Measurements from ENCODE around the gene VPS45.

The VPS45 gene

GRCh38 chr1:150073516-150073915 lies 5.9 kb downstream of the VPS45 start:
- no peak for DNase-seq

DNA sequence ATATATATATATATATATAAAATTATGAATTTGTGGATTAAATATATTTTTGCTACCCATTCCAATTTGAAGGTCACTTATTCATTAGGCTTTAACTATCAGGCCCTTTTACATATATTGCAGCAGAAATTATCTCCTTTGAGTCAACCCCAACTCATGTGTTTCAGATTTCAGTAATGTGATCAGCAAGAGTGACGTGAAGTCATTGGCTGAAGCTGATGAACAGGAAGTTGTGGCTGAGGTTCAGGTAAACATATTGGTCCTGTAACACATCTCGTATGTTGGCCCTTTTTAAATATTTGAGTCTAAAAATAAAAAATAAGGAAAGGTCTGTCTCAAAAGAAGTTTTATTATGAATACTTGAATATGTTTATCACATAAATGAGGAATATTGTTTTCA lies 8.5 kb downstream of the VPS45 start:
- no peak for DNase-seq

GRCh38 chr1:150076985-150077384 lies 9.4 kb downstream of the VPS45 start:
- DNase-seq, result no peak

DNA sequence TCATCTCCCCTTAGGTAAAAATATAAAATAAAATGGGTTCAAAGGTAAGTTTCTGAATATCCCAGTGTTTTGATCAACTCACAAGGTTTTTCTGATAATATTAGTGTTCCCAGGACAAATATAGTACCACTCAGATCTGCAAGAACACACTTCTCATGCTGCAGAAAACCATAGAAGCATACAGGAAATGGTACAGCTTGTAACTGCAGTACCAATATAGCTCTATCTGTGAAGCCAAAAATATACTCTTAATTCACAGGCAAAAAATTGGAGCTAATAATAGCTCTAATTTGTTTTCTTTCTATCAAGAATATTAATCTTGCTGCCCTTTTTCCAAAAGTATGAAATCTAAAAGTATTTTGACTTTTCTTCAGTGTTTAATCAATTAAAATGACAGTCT lies 13.2 kb downstream of the VPS45 start:
- DNase-seq, result no peak

DNA sequence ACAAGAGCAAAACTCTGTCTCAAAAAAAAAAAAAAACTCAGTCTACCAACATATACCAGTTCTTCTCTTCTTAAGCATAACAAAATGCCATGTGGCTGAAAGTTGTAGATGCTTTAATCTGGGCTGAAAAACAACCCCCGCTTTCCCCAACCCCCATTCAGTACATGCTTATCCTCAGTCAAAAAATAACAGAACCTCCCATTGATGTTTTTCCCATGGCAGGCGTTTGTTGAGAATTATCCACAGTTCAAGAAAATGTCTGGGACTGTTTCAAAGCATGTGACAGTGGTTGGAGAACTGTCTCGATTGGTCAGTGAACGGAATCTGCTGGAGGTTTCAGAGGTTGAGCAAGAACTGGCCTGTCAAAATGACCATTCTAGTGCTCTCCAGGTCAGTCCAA lies 14.9 kb downstream of the VPS45 start:
- DNase-seq, result no peak

- DNase-seq, result no peak
These were observed 16.3 kb downstream of the VPS45 start for GRCh38 chr1:150083907-150084306.

GRCh38 chr1:150085406-150085805 lies 17.8 kb downstream of the VPS45 start:
- DNase-seq, result no peak

DNA sequence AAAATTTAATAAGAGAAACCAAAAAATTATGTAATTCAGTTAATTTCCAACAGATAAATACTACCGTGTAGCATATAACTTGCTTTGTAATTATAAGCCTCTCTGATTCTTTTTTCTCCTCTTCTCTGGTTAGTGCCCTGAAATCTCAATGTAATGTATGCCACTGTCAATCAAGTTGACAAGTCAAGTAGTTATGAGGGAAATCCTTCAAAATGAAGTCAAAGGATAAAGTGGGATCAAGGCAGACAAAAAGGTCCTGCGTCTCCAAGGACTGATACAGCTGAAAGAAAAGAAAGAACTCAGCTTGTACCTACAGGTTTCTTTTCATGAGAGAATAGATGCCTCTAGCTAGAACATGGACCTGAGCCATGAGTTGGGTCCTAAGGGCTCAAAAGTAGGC lies 19.8 kb downstream of the VPS45 start:
- no peak for DNase-seq

- DNase-seq, result no peak
These were observed 22.4 kb downstream of the VPS45 start for GRCh38 chr1:150089846-150090520.

GRCh38 chr1:150092180-150092791 lies 24.7 kb downstream of the VPS45 start:
- no peak for DNase-seq

DNA sequence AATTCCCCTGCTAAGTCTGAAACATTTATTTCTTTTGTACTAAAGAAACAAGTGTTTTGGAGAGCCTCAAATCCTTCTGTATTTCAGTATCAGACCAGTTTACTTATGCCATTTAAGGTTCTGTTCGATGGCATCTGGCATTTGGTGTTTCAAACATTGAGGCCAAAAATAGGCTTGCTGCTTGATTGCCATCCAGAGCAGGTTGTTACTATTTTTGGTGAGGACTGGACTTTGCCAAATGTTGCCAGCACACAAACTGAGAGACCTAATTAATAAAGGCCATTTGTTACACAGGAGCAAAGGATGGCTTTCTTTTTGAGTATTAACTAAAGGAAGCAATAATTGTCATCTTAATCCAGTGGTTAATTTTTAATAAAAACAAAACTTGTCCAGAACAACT lies 26.2 kb downstream of the VPS45 start:
- DNase-seq, result no peak

- no peak for DNase-seq
These were observed 27.2 kb downstream of the VPS45 start for GRCh38 chr1:150094734-150095265.

DNA sequence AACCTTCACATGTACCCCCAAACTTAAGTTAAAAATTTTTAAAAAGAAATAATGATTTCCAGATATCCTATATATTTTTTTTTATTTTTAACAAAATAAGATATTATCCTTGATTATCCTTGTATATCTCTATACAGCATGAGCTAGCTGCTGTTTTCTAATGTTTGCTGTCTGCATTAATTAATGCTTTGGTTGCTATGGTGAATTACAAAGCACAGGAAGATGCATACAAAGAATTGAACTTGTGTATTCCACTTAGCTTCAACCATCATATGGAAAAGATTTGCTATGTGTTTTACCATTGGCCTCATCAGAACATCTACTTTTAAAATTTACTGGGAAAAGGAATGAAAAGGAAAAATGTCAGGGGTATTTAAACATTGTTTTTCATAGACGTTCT lies 35.4 kb downstream of the VPS45 start:
- DNase-seq, result no peak

- DNase-seq, result no peak
These were observed 38.8 kb downstream of the VPS45 start for GRCh38 chr1:150106341-150106740.

DNA sequence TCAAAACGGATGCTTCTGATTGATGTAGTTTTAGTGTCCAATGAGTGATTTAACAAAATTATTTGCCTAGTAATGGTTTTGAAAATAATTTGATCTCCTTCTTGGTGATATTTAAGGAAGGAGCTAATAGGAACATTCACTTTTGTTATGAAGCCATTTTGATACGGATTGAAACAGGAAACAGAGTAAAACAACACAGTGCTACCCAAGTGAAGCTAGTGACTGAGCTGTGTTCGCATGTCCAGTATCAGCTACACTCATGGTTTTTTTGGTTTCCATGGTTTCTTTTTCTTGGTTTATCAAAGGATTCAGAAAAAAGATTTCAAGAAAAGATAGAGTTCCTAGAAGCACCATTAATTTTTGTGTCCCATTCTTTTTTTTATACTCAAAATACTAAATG lies 42.0 kb downstream of the VPS45 start:
- no peak for DNase-seq

DNA sequence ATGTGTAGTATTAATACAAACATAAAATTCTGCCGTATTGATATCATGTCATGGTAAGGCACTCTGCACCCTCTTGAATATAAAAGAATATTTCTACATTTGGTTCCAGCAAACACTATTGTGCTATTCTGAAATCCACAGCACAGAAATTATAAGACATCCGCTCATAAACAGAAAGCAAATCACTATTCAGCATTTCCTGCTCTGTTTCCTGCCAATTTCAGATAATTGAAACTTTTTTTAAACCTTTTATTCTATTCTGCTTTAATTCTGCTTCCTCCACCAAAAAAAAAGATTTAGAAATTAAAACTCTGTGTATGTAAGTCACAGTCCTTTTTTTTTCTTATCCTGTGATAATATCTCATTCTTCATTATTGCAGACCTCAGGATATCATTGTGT lies 42.5 kb downstream of the VPS45 start:
- DNase-seq, result no peak

DNA sequence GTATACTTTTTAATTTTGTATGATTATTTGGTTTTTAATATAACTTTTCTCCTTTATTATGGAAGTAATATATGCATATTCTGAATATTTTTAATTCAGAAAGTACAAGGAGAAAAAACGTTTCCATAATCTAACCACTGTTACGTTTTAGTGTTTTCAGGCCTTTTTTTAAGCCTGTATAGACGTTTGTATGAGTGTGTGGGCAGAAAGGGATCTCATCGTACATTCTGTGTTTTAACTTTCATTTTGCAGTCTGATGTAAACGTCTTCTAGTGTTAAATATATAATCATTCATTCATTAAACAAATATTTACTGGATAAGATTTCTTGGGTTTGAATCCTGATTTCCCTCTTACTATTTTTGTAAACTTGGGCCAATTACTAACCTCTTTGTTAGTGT lies 44.1 kb downstream of the VPS45 start:
- DNase-seq, result no peak

DNA sequence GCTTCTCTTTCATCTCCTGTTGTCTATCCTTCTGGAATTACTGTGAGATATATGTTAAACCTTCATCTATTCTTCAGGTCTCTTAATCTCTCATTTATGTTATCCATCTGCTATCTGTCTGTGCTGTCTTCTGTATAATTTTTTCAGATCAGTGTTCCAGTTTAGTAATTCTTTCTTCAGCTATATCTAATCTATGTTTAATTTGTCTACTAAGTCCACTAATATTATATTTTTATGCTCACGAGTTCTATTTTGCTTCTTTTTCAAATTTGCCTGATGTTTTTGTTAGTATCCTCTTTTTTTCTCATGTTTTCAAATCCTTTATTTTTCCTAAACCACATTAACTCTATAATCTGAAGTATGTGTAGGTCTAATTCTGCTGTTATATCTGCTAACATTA lies 47.5 kb downstream of the VPS45 start:
- DNase-seq, result no peak

DNA sequence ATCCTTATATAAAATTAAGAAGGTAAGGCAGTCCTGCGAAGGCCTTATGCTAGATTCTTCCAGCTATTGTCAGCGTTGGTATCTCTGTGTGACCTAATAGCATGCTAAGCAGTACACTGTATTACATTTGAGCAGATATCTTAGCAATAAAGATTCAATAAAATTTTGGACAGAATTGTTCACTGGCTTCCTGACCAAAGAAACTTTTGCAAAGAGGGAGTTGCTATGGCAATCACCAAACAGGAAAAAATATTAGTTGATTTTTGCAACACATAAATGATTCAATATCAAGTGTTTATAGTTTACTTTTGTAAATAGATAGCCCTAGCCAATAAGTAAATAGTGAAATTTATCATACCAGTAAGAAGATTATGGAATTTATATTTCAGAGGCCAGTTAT lies 51.1 kb downstream of the VPS45 start:
- DNase-seq, result no peak

DNA sequence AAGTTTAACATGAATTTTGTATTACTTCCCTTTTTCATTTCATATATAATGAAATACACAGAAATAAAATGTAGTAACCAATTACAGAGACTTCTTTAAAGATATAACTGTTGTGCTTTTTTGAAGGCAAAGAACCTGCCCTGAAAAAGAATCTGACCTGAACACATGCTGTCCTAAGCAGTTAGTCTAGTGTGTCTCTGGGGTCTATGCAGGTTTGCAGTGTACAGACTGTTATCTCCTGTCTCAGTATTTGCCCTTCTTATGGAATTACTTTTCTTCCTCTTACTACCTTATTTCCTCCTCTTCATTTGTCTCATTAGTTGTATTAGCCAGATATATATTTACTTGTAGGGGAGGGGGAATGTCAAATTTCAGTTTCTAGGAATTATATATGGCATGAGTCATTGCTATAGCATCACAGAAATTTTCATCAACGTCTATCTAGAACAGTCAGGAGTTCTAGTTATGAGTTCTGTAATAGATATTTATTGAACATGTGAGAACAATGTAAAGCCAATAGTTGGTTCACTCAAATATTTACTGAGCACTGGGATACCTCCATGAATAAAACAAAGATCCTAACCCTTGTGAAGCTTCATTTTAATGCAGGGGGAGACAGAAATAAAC lies 53.8 kb downstream of the VPS45 start:
- DNase-seq, result no peak

- DNase-seq, result no peak
These were observed 59.2 kb downstream of the VPS45 start for GRCh38 chr1:150126811-150127210.

DNA sequence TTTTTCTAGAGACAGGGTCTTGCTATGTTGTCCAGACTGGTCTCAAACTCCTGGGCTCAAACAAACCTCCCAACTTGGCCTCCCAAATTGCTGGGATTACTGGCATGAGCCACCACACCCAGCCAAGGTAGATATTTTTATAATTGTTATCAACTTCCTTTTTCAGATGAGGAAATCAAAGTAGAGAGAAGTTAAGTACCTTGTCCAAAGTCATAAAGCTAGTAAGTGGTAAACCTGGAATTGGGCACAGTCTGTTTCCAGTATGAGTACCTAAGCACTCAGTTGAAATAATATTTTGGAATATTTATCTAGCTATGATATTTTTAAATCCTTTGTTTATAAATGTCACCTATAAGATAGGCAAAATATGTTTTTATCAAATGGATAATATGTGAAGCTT lies 59.9 kb downstream of the VPS45 start:
- DNase-seq, result no peak

- no peak for DNase-seq
These were observed 60.3 kb downstream of the VPS45 start for GRCh38 chr1:150127868-150128267.

- DNase-seq, result no peak
These were observed 64.8 kb downstream of the VPS45 start for GRCh38 chr1:150132372-150132771.
